GM18907 (cell line): ENCODE results near the gene RCVRN.
"Not testable (repeated sequence)": the region's sequence is repeated elsewhere in the genome, so short reads cannot be mapped to it uniquely, and the experiment has no call there.

Source experiments
- ATAC-seq: cut with Tn5 transposase; IDR thresholded peaks from one replicate; pipeline ENCODE4 v1.9.1; 2021; ENCODE audit warnings: mild to moderate bottlenecking, moderate library complexity; ENCODE audit not compliant: unreplicated experiment

RCVRN gene

GRCh38 chr17:9922012-9922848, 17.2 kb upstream of the RCVRN start:
- ATAC-seq, result no peak

GRCh38 chr17:9921216-9921615, 16.1 kb upstream of the RCVRN start:
- not testable (repeated sequence) for ATAC-seq

DNA sequence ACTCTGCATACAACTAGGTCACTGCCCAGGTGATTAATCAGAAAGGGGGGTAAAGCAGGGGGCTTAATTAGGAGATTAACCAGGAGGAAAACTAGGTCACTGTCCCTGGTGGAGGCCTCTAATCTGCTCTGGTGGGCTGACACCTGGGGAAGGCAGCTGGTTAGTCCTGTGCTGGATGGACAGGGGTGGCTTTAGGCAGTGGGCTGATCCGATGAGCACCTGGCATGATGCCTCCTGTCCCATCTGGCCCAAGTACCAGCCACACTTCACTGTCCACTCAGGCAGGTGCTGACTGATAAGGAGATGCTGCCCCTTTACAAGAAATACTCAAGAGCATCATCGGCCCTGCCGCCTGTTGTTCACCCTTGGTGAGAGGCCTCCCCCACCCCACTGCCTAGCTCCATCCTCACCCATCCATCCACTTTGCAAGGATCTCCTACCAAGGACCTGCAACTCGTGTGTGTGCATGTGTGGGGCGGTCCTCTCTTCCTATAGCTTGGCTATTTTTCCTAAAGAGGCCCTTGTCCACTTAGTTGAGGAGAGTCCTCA, 13.8 kb upstream of the RCVRN start:
- ATAC-seq, result no peak

- ATAC-seq, result no peak
These were observed 13.3 kb upstream of the RCVRN start for GRCh38 chr17:9918352-9918751.

GRCh38 chr17:9917801-9918200, 12.7 kb upstream of the RCVRN start:
- ATAC-seq, result no peak

DNA sequence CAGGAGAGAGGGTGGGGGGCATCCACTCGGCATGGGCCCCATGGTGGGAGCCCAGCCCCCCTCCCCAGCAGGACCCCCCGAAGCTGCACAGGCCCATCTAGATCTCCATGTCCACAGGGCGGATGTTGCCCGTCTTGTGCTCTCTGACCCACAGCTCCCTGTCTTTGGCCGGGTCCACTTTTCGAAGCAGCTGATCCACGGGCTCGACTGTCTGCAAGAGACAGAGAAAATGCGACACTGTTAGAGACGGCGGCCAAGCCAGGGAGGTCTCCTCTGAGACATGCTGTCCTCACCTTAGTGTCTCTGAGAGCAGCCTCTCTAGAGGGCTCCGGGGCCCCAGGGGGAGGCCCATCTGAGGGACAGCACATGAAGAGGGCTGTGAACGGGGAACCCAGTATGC, 12.1 kb upstream of the RCVRN start:
- ATAC-seq, result no peak

DNA sequence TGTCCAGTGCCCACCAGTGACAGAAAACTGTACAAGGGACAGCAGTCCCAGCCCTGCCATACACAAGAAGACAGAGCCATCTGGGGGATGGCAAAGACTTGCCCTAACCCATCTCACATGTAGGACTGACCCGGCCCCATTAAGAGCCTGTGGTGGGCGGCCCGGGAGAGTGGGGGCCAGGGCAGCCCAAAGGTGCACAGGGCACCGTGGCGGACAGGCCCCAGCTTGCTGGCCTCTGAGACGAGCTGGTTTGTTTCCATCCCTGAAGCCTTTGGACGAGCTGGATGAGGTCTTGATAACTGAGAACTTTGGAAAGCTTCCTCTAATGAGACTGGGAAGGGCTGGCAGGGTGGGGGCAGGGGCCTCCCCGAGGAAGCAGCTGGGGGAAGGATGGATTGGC, 11.0 kb upstream of the RCVRN start:
- ATAC-seq, result no peak

DNA sequence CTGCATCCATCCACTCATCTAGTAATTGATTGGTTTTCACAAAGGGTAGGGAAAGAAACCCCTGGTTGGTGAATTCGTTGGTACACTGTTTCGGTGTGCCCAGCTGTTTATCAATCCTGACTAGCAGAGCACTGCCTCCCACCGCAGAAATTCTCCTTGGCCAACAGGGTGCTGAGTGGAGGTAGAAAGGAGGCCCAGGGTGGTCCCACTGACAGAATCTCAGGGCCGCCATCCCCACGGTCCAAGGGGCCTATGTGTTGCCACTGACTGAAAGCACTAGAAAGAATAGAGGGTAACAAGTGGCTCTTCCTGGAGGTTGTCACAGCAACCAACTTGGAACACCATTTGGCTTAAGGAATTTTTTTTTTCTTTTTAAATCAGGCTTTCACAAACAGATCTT, 8.4 kb upstream of the RCVRN start:
- no peak for ATAC-seq

- no peak for ATAC-seq
These were observed 7.3 kb upstream of the RCVRN start for GRCh38 chr17:9912121-9913099.

DNA sequence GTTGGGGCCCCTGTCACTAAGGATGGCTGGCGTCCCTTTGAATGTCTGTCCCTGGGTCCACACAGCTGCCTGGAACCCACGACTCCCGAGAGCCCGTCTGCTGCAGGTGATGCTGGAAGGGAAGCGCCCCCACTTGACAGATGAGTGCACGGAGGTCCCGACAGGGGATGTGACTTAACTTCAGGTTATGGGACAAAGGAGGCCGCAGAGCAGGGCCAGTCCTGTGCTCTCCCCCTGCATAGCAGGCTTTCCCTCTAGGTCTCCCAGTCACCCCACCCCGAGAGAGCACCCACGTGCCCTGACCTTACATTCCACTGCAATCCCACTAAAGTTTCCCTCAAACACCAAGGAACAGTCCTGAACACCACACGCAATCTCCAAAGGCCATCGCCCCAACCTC, 6.0 kb upstream of the RCVRN start:
- no peak for ATAC-seq

DNA sequence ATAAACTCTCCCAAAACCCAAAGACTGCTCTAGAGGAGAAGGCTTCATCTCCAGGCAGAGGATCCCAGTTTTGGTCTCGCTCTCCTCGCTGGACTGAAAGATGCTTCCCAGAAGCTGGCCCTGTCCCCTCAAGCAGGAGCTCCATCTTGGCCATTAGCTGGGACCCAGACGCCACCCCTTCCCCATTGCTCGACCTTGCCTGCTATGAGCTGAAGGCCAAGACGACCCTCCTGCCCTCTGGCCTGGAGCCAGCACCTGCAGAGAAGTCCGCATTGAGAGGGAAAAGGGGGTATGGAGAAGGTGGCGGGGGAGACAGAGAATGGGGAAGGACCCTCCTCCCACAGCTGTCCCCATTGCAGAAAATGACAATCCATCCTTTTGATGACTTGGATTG, 3.6 kb upstream of the RCVRN start:
- no peak for ATAC-seq

- ATAC-seq, result no peak
These were observed 3.0 kb upstream of the RCVRN start for GRCh38 chr17:9907883-9908648.

DNA sequence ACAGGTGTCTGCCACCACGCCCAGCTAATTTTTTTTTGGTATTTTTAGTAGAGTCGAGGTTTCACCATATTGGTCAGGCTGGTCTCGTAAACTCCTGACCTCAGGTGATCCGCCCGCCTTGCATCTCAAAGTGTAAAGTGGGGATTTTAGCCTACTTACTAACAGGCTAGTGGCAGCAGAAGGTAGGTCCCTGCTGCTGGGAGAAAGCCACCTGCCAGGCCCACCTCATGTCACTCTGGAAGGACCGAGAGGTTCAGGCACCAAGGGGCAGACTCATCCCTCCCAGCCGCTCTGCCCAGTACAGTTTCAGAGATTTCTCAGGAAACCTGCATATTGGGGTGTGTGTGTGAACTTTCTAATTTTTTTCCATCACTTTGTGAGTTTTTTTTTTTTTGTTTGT, 2.1 kb upstream of the RCVRN start:
- ATAC-seq, result no peak

- no peak for ATAC-seq
These were observed 1.5 kb upstream of the RCVRN start for GRCh38 chr17:9906616-9907015.

- no peak for ATAC-seq
These were observed 831 bp upstream of the RCVRN start for GRCh38 chr17:9905902-9906301.

DNA sequence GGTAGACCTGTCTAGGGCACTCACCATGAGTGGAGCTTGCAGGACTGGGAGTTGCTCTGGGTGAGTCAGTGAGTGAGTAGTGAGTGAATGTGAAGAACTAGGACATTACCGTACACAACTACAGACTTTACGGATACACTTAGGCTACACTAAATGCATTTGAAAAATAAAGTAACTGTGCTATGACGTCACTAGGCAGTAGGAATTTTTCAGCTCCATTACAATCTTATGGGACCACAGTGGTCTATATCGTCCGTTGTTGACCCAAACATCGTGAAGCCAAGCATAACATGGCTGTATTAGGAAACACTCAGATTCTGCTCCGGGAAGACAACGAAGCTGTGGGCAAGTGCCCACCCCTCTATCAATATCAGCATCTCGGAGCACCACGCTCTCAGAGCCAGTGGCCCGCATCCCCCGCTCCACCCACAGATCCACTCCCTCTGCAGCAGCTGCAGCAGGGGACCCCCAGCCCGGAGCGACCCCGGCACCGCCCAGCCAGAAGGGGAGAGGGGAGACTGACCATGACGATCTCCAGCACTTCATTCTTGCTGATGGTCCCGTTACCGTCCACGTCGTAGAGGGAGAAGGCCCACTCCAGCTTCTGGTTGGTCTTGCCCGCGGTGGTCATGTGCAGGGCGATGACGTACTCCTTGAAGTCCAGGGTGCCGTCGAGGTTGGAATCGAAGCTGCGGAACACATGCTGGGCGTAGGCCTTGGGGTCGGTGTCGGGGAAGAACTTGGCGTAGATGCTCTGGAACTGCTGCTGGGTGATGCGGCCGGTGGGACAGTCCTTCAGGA, 594 bp downstream of the RCVRN start:
- no peak for ATAC-seq

DNA sequence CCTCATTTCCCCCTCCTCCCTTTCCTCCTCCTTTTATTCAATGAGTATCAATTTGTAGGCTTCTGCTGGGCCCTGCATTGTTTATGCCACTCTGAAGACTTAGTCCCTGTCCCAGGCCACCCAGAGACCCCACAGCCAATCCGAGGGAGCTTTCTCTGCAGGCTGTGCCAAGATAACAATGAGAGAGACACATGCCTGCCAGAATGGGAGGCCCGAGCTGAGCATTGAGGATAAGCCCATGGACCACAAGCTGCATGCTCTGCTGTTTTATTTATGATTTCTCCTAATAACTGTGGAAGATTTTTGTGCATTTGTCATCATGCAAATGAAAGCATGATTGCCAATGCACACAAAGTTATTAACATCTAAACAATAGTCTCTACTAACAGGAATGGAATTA, 3.0 kb downstream of the RCVRN start:
- no peak for ATAC-seq

- ATAC-seq, result no peak
These were observed 4.3 kb downstream of the RCVRN start for GRCh38 chr17:9900784-9901183.

GRCh38 chr17:9900044-9900594, 5.0 kb downstream of the RCVRN start:
- no peak for ATAC-seq
